Gastroesophageal sphincter (tissue), 2 donors: ENCODE results near the gene SIAH2.

ENCODE experiments used
- EP300 ChIP-seq: sonication (generic); formaldehyde crosslinking; IDR thresholded peaks from one replicate; pipeline ENCODE4 v1.6.1; 2017; ENCODE audit warnings: antibody characterized with exemption, mild to moderate bottlenecking
- POLR2A ChIP-seq, 2 donors: fragments of 450-650 bp; IDR thresholded peaks; one replicate each; pipeline ENCODE4 v1.6.1; 2017; ENCODE audit warnings: antibody characterized with exemption in 2 of 2, mild to moderate bottlenecking in 2 of 2, moderate library complexity in 1 of 2

DNA sequence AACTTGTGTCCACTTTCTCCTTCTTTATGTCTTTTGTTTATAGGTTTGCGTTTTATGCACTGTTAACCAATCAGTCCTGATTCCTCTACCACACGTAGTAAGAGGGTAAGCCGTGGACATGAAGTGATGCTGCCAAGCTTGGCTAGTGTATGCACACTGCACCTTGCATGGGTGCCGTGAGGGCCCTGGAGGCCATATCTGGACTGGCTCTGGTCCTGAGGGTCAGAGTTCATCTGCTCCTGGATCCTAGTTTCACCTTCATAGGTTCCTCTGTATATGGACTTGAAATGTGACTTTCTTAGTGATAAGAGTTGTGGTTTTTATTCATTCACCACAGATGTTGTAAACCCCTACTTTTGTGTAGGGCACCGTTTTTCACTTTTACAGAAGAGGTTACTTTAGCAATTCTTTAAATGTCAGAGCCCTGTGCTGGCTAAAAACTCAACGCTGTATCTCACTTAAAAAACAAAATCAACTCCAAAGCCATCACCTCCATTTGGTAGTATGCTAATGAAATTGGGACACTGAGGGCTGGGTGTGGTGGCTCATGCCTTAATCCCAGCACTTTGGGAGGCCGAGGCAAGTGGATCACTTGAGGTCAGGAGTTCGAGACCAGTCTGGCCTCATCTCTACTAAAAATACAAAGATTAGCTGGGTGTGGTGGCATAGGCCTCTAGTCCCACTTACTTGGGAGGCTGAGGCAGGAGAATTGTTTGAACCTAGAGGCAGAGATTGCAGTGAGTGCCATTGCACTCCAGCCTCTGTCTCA is 22.9 kb downstream of the SIAH2 start:
- TF ChIP-seq POLR2A (IDR thresholded peaks at IDR 0.05) (no peak), EP300 (no peak)
